Left cardiac atrium (tissue), 4 donors: ENCODE data around the gene PRKAR1A. TPM values are rescaled to one million over a fixed set of nuclear protein-coding genes. Genes with fewer than 3 reads are reported as not detected.
A peak's percentile ranks its signal among the peaks of the same experiment; 100 is the strongest.

Source experiments
- ATAC-seq, 2 donors: fragments of 200-7000 bp; cut with Tn5 transposase; one replicate each; pipeline ENCODE4 v1.9.1; 2020; ENCODE audit warnings: mild to moderate bottlenecking in 2 of 2, moderate library complexity in 2 of 2
- DNase-seq: peaks from one replicate; pipeline ENCODE4 v3.0.0-alpha.2; 2020
- intact Hi-C, 2 donors: fragments of 100-400 bp; cut with DNase I; formaldehyde crosslinking; loops; one replicate each; pipeline versions ENCODE4 v1.14.1 to v1.15.1; 2022 to 2023
- total RNA-seq, 2 donors: library from RNA; stranded (reverse); fragmentation: NEBNext Ultra II Directional; extraction: Animal tissue kit (Norgen Biotek cat#: 25700); gene quantifications; one replicate each; pipeline ENCODE4 v1.2.1, GENCODE V29; 2021
- donor health status: DM: no; HTN: yes; CAD: no.
- donor health status: DM: no; HTN: yes; CAD: no; lungs with severe emphysema.
- donor health status: DM: yes; HTN: yes; CAD: no.
- donor health status: Dilated cardiomyopathy.

The PRKAR1A gene
- total RNA-seq, 2 donors from 2014 or later = 483 to 653 TPM

- DNase-seq (no peak), ATAC-seq (no peak)
- intact Hi-C loops = loop anchor here in 1 of 2 donors (10.0 kb wide), 2 partner anchors 81 to 231 kb away; no protein-coding TSS in a partner anchor
These were observed 21.9 kb downstream of the PRKAR1A start for GRCh38 chr17:68533887-68534694.

- intact Hi-C loops = loop anchor here in 1 of 2 donors (10.0 kb wide), 2 partner anchors 80 to 230 kb away; no protein-coding TSS in a partner anchor
- ATAC-seq = no peak
- no peak for DNase-seq
These were observed 22.5 kb downstream of the PRKAR1A start for GRCh38 chr17:68534695-68535088.

- intact Hi-C loops = loop anchor here in 1 of 2 donors (10.0 kb wide), 2 partner anchors 79 to 229 kb away; no protein-coding TSS in a partner anchor
- DNase-seq = no peak
- no peak for ATAC-seq
These were observed 23.7 kb downstream of the PRKAR1A start for GRCh38 chr17:68535922-68536321.

DNA sequence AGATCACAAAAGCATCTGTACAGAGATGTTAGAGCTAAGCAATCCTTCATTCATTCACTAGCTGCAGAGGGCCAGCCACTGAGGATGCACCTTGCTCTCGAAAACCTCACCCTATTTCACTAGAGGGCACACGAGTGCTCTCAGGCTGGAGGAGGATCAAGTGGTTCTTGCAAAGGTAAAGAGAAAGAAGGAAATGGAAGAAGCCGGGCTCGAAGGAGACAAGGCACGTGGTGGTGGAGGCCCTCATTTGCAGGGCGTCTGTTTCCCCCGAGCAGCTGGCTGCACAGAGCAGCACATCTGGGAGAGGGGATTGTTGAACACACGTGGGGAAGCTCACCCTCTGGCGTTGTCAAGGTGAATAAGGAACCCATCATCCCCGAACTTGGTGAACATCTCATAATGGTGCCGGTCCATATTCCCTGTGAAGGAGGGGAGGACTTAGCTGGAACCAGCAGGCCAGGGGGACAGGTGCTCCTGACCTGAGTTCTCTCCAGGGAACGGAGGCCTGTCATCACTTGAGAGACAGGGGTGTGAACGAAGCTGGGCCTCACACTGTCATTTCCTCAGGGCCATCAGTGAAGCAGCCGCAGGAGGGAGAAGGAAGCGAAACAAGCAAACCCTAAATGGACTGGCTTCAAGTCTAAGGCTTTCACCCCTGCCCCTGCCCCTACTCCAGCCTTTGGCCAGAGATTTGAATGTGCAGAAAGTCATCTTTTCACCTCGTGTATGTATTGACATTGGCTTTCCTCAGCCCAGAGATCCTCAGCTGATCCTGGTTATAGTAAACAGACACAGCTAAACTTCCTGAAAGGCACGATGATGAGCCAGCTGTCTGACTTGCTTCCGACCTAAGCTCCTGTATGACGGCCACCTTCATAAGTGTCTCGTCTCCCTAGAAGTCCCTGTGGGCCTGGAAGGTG lies 27.6 kb downstream of the PRKAR1A start:
- ATAC-seq = peak in 1 of 2 donors; percentile 17
- no peak for DNase-seq
- intact Hi-C loops = loop anchor here (10.0 kb wide), 3 partner anchors 75 to 225 kb away; no protein-coding TSS in a partner anchor

DNA sequence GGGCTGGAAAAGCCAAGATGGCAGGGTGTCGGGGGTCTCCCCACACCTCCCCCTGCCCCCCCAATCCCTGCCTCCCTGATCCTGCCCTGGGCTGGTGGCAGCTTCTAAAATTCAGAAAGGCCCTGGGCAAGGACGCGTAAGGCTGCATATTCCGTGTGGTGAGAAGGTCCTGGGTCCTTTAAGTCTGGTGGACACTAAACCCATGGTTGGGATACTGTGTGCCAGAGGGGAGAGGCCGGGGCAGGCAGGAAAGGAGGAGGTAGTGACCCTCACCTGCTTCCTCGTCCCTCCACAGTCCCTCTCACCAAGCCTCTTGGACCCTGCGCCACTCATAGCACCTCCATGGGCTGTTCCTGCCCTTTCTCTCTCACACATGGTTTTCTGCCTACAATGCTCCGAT lies 28.8 kb downstream of the PRKAR1A start:
- intact Hi-C loops = loop anchor here in 1 of 2 donors (10.0 kb wide), 1 partner anchor 214 kb away; no protein-coding TSS in a partner anchor
- ATAC-seq (peak in 1 of 2 donors; percentile 4), DNase-seq (no peak)

- ATAC-seq = no peak
- no peak for DNase-seq
- intact Hi-C loops = loop anchor here in 1 of 2 donors (10.0 kb wide), 1 partner anchor 213 kb away; no protein-coding TSS in a partner anchor
These were observed 29.6 kb downstream of the PRKAR1A start for GRCh38 chr17:68541816-68542215.

DNA sequence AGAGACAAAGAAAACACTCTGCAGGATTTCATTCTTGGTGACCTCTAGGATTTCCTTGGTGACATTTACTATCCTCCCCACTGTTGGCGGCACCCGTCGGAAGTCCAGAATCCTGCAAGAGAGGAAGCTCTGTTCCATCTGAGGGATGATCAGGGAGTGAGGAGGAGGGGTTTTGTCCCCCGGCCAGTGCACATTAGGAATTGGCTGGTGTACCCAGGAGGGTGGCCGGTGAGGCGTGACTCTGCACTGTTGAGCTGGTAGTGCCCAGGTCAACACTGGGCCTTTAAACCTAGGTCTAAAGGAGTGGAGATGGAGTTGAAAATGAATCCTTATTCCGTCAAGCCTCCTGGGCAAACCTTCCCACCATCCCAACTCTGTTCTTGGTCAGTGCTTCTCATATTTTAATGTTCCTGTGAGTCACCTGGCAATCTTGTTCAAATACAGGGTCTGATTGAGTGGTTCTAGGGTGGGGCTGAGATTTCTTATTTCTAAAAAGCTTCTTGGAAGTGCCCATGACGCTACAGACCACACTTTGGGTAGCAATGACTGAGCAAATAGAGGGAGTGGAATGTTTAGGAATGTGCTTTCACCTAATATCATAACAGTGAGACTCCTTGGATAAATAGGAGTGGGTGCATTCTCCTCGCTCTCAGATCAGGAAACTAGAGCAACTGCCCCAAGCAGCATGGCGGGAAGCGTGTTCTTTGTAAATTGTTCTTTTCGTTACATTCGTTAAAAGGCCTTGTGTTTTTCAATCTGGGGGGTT lies 30.7 kb downstream of the PRKAR1A start:
- DNase-seq (no peak), ATAC-seq (no peak)
- intact Hi-C loops = loop anchor here in 1 of 2 donors (10.0 kb wide), 1 partner anchor 212 kb away; no protein-coding TSS in a partner anchor

DNA sequence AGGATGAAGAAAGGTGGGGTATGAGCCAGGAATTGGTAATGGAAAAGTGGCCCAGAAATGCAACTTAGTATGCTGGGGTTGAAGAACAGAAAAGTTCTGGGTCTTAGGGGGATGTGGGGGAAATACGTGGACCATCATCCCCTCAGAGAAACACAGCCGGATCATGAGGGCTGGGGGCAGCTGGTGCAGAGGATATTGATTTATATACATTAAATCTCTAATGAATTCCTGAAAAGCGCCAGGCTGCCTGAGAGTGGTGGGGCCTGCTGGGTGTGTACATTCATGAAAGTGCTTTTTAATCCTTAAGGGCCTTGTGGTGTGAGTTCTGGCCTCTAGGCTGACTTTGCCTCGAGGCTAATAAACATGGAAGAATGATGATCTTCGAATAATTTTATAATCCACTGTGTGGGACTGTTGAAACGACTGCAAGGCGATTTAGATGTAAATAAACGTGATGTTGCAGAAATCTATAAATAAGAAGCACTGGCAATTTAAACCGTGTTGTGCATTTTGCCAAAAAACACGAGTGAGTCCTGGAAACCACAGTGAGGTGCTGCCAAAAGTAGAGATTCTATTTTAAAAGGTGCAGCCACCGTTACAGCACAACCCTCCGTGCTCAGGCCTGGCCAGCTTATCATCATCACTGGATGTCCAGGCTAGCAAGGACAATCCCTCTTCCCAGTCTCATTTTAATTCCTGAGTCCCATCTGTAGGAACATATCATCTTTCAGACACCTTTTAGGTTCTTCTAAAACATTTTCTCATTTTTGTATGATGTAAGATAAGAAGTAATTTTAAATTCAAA lies 32.1 kb downstream of the PRKAR1A start:
- intact Hi-C loops = loop anchor here in 1 of 2 donors (10.0 kb wide), 1 partner anchor 210 kb away; no protein-coding TSS in a partner anchor
- ATAC-seq (no peak), DNase-seq (no peak)

DNA sequence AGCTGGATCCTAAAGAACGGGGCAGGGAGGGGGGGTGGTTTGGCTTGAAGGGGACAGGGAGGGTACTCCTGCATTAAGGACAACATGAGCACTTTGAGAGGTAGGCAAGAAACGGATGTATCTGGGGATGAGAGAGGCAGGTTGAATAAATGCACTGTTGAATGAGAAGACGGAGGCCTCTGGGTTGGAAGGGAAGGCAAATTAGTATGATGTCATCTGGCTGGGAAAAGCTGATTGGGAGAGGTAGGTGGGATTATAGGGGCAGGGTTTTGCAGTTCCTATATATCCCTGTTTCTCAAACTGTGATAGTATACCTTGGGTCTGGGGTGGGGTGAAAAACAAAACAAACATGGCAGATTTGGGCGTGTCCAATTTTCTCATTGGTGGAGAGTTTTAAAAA lies 44.3 kb downstream of the PRKAR1A start:
- DNase-seq = no peak
- intact Hi-C loops = no loop called here
- ATAC-seq = no peak

DNA sequence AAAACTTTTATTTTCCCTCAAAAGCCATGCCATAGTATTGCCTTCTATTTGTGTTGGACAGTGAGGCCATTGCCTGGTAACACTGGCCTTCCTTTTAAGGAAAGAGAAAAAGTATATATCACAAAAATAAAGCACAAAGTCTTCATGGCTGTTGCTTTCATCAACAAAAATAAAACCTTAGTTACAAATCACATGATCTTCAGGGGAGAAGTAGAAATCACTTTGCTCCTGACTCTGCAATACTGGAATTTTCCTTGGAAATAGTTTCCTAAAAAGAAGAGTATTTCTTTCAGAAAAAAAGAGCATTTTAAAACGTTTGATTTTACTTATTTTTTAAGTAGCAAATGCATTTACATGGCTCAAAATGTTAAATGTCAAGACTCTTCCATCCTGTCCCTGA lies 47.1 kb downstream of the PRKAR1A start:
- ATAC-seq (no peak), DNase-seq (no peak)
- intact Hi-C loops = no loop called here

DNA sequence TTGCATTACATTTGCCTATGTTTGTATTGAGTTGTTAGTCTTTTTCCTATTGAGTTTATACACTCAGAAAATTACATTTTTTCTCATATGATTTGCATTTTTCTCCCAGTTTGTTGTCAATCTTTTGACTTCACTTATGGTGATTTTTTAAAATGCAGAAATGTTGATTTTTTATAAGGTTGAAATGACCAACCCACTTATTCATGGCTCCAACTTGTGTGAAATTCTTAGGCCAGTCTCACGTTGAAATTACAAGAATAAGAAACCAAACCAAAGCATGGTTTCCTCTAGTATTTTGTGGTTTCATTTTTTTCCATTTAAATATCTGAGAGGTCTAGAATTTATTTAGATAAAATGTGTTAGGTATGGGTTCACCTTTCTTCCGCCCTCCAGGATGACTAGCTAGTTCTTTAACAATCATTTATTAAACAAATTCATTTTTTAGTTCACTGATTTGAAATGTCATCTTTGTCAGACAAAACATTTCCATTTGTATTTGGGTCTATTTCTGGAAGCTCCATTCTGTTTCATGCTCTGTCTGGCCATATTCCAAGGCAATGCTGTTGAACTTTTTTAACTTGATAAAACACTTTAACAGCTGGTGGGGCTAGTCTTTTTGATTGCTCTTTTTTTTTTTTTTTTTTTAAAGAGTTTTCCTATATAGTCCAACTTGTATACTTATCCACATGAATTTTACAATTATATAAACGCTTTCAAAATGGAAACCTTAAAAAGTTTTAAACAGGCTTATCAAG lies 48.9 kb downstream of the PRKAR1A start:
- no peak for ATAC-seq
- no peak for DNase-seq
- intact Hi-C loops = no loop called here

- intact Hi-C loops = no loop called here
- ATAC-seq = no peak
- DNase-seq = no peak
These were observed 50.5 kb downstream of the PRKAR1A start for GRCh38 chr17:68562736-68563135.

- no peak for DNase-seq
- ATAC-seq = no peak
- intact Hi-C loops = no loop called here
These were observed 52.3 kb downstream of the PRKAR1A start for GRCh38 chr17:68564415-68565111.

GRCh38 chr17:68565661-68566441 lies 53.6 kb downstream of the PRKAR1A start:
- ATAC-seq = peak in 1 of 2 donors; percentile 27
- DNase-seq = no peak
- intact Hi-C loops = no loop called here

DNA sequence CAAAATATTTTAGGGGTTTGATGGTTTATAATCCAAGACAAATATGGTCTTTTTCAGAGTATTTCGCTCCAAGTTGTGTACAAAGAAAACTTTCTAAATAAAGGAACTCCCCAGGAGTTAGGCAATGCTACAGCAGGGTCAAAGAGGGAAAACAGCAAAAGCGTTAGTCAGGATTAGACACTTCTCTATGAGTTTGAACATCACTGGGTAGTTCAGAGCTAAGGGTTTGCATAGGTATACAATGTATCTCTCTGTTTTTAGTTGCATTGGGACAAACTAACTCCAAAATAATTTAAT lies 54.2 kb downstream of the PRKAR1A start:
- DNase-seq (no peak), ATAC-seq (peak in 1 of 2 donors; percentile 27)
- intact Hi-C loops = no loop called here

- no peak for DNase-seq
- intact Hi-C loops = no loop called here
- ATAC-seq = no peak
These were observed 54.8 kb downstream of the PRKAR1A start for GRCh38 chr17:68567035-68567434.
